NCI-H1105 (cell line): ENCODE data around the gene CFAP52.
"Not testable (repeated sequence)": the region's sequence is repeated elsewhere in the genome, so short reads cannot be mapped to it uniquely, and the experiment has no call there.

ENCODE experiments used
- DNase-seq: peaks from one replicate; lab custom pipeline; 2025; lab: John Stamatoyannopoulos, UW

Gene CFAP52

GRCh38 chr17:9646546-9646885 is 70.1 kb downstream of the CFAP52 start:
- DNase-seq = peak; percentile 13

GRCh38 chr17:9647014-9647413 is 70.6 kb downstream of the CFAP52 start:
- DNase-seq = peak; percentile 13

- no peak for DNase-seq
These were observed 72.2 kb downstream of the CFAP52 start for GRCh38 chr17:9648521-9649110.

GRCh38 chr17:9658593-9659211 is 82.3 kb downstream of the CFAP52 start:
- DNase-seq = no peak

GRCh38 chr17:9661027-9661426 is 84.6 kb downstream of the CFAP52 start:
- no peak for DNase-seq

- DNase-seq = not testable (repeated sequence)
These were observed 87.1 kb downstream of the CFAP52 start for GRCh38 chr17:9663511-9663910.

- DNase-seq = no peak
These were observed 90.1 kb downstream of the CFAP52 start for GRCh38 chr17:9666461-9667050.

- no peak for DNase-seq
These were observed 92.1 kb downstream of the CFAP52 start for GRCh38 chr17:9668517-9668916.

GRCh38 chr17:9669551-9670008 is 93.1 kb downstream of the CFAP52 start:
- DNase-seq = no peak

GRCh38 chr17:9670596-9670995 is 94.2 kb downstream of the CFAP52 start:
- DNase-seq = no peak

- DNase-seq = no peak
These were observed 95.1 kb downstream of the CFAP52 start for GRCh38 chr17:9671559-9671958.

- DNase-seq = no peak
These were observed 95.8 kb downstream of the CFAP52 start for GRCh38 chr17:9672266-9672665.

- DNase-seq = no peak
These were observed 96.2 kb downstream of the CFAP52 start for GRCh38 chr17:9672691-9673090.

- DNase-seq = no peak
These were observed 99.6 kb downstream of the CFAP52 start for GRCh38 chr17:9676084-9676483.

GRCh38 chr17:9676820-9677310 is 100.4 kb downstream of the CFAP52 start:
- no peak for DNase-seq

GRCh38 chr17:9677411-9677810 is 101.0 kb downstream of the CFAP52 start:
- DNase-seq = no peak

GRCh38 chr17:9677896-9678295 is 101.5 kb downstream of the CFAP52 start:
- DNase-seq = no peak

- DNase-seq = no peak
These were observed 108.6 kb downstream of the CFAP52 start for GRCh38 chr17:9684955-9685621.
